H1 (cell line): ENCODE results near the gene SIRT7. TPM values are rescaled to one million over a fixed set of nuclear protein-coding genes. Genes with fewer than 3 reads are reported as not detected.

Source experiments
- CTCF ChIA-PET: fragments of 300-600 bp; sonication (Branson Sonifier 250); formaldehyde crosslinking; loops from one replicate; lab custom pipeline; 2021; ENCODE audit not compliant: partially characterized antibody; lab: Charles Lee
- POLR2A ChIA-PET: fragments of 300-600 bp; sonication (Branson Sonifier 250); formaldehyde crosslinking; loops from one replicate; lab custom pipeline; 2021; ENCODE audit warnings: inconsistent platforms; ENCODE audit not compliant: partially characterized antibody; lab: Charles Lee
- DNase-seq, 2 experiments: peaks; one replicate each; pipeline versions ENCODE4 v3.0.0 to v3.0.0-alpha.2; 2010 to 2022; ENCODE audit warnings: low spot score in 2 of 2, low read depth in 1 of 2, mixed read lengths in 1 of 2
- FAIRE-seq: peaks from 2 replicates; lab custom pipeline; 2011; peaks lifted over from hg19 to GRCh38; lab: Jason Lieb, UNC
- H2AFZ ChIP-seq: 2 replicates; pipeline ENCODE4 v1.8.1; 2012; ENCODE audit warnings: low read length, inconsistent platforms
- H2AK5ac ChIP-seq: 2 replicates; pipeline ENCODE4 v1.6.1; 2013; ENCODE audit warnings: low read depth, low read length
- H2BK120ac ChIP-seq: replicated peaks from 2 replicates; pipeline ENCODE3; 2013; ENCODE audit warnings: low read depth, low read length, inconsistent platforms
- H2BK12ac ChIP-seq: 2 replicates; pipeline ENCODE4 v1.6.1; 2013; ENCODE audit warnings: low read depth, low read length
- H2BK15ac ChIP-seq: 2 replicates; pipeline ENCODE4 v1.6.1; 2013; ENCODE audit warnings: low read length
- H2BK20ac ChIP-seq: 2 replicates; pipeline ENCODE4 v1.6.1; 2013; ENCODE audit warnings: low read length
- H2BK5ac ChIP-seq: 2 replicates; pipeline ENCODE4 v1.6.1; 2013; ENCODE audit warnings: low read depth, low read length
- H3K14ac ChIP-seq: 2 replicates; pipeline ENCODE4 v1.6.1; 2013; ENCODE audit warnings: inconsistent platforms; ENCODE audit not compliant: insufficient read length
- H3K18ac ChIP-seq: 2 replicates; pipeline ENCODE4 v1.6.1; 2013; ENCODE audit warnings: low read length; ENCODE audit errors: extremely low read depth
- H3K23ac ChIP-seq: 2 replicates; pipeline ENCODE4 v1.6.1; 2013; ENCODE audit warnings: inconsistent platforms; ENCODE audit not compliant: insufficient read length
- H3K23me2 ChIP-seq: 2 replicates; pipeline ENCODE4 v1.6.1; 2013; ENCODE audit warnings: low read depth, low read length
- H3K27ac ChIP-seq: 2 replicates; pipeline ENCODE4 v1.6.1; 2011; ENCODE audit warnings: low read depth, low read length, inconsistent platforms
- H3K27me3 ChIP-seq, 4 experiments: replicated peaks in 1 of 4; 1 replicate in 1 of 4; 2 replicates in 3 of 4; pipeline versions ENCODE4 v1.6.1 to v1.8.1; 2011 to 2013; ENCODE audit warnings: low read length in 3 of 4, mild to moderate bottlenecking in 3 of 4, inconsistent platforms in 2 of 4, mixed read lengths in 2 of 4, moderate library complexity in 1 of 4; ENCODE audit not compliant: control insufficient read depth in 3 of 4, insufficient read depth in 3 of 4; ENCODE audit errors: extremely low read depth in 1 of 4
- H3K36me3 ChIP-seq, 4 experiments: 2 replicates each; pipeline versions ENCODE4 v1.6.1 to v1.8.1; 2011 to 2013; ENCODE audit warnings: mild to moderate bottlenecking in 4 of 4, low read length in 3 of 4, moderate library complexity in 2 of 4, control low read depth in 1 of 4, inconsistent platforms in 1 of 4; ENCODE audit not compliant: insufficient read depth in 4 of 4, control insufficient read depth in 2 of 4
- H3K4ac ChIP-seq: replicated peaks from 2 replicates; pipeline ENCODE3; 2013; ENCODE audit warnings: low read length, low read depth, mixed read lengths, inconsistent platforms; ENCODE audit not compliant: insufficient read length
- H3K4me1 ChIP-seq, 4 experiments: replicated peaks in 1 of 4; 1 replicate in 1 of 4; 2 replicates in 3 of 4; pipeline versions ENCODE4 v1.6.1 to v1.8.1; 2011 to 2013; ENCODE audit warnings: low read length in 3 of 4, inconsistent platforms in 2 of 4, mixed read lengths in 1 of 4; ENCODE audit not compliant: insufficient read depth in 4 of 4, control insufficient read depth in 3 of 4
- H3K4me2 ChIP-seq, 2 experiments: 2 replicates each; pipeline versions ENCODE4 v1.6.1 to v1.8.1; 2011 to 2013; ENCODE audit warnings: low read depth in 2 of 2, low read length in 2 of 2, control low read depth in 1 of 2, inconsistent platforms in 1 of 2, mild to moderate bottlenecking in 1 of 2; ENCODE audit not compliant: insufficient read depth in 1 of 2
- H3K4me3 ChIP-seq, 4 experiments: fragments of 200-600, 300-600 bp in 1 of 4; sonication (generic), shearing (Covaris generic), sonication (Bioruptor Twin) in 1 of 4; 2 replicates each; pipeline versions ENCODE4 v1.5.1 to v1.8.1; 2011 to 2016; ENCODE audit warnings: low read length in 4 of 4, low read depth in 3 of 4, control low read depth in 2 of 4, inconsistent platforms in 2 of 4, mild to moderate bottlenecking in 2 of 4, mixed read lengths in 1 of 4, moderate library complexity in 1 of 4; ENCODE audit not compliant: insufficient read depth in 2 of 4; ENCODE audit errors: extremely low read depth in 1 of 4
- H3K56ac ChIP-seq: replicated peaks from 2 replicates; pipeline ENCODE3; 2013; ENCODE audit warnings: low read depth, mild to moderate bottlenecking, mixed read lengths, low read length, inconsistent platforms; ENCODE audit not compliant: insufficient read length
- H3K79me1 ChIP-seq: 2 replicates; pipeline ENCODE4 v1.6.1; 2013; ENCODE audit warnings: low read depth, low read length, control low read depth
- H3K79me2 ChIP-seq, 2 experiments: 2 replicates each; pipeline versions ENCODE4 v1.6.1 to v1.8.1; 2012 to 2013; ENCODE audit warnings: low read length in 2 of 2, mild to moderate bottlenecking in 2 of 2, inconsistent platforms in 1 of 2; ENCODE audit not compliant: insufficient read depth in 2 of 2, control insufficient read depth in 1 of 2
- H3K9ac ChIP-seq, 4 experiments: replicated peaks in 1 of 4; 1 replicate in 1 of 4; 2 replicates in 3 of 4; pipeline versions ENCODE4 v1.6.1 to v1.8.1; 2011 to 2013; ENCODE audit warnings: low read depth in 3 of 4, low read length in 3 of 4, control low read depth in 2 of 4, mild to moderate bottlenecking in 2 of 4, moderate library complexity in 2 of 4, inconsistent platforms in 1 of 4; ENCODE audit errors: extremely low read depth in 1 of 4
- H3K9me3 ChIP-seq, 2 experiments: 2 replicates each; pipeline versions ENCODE4 v1.6.1 to v1.8.1; 2012 to 2013; ENCODE audit warnings: mild to moderate bottlenecking in 2 of 2, moderate library complexity in 2 of 2, control low read depth in 1 of 2, inconsistent platforms in 1 of 2, low read depth in 1 of 2, low read length in 1 of 2, mixed read lengths in 1 of 2; ENCODE audit not compliant: insufficient read depth in 2 of 2
- H4K20me1 ChIP-seq, 2 experiments: replicated peaks in 1 of 2; 2 replicates each; pipeline versions ENCODE3 to v1.8.1; 2011 to 2013; ENCODE audit warnings: inconsistent platforms in 2 of 2, low read length in 2 of 2, mild to moderate bottlenecking in 1 of 2; ENCODE audit not compliant: insufficient read depth in 2 of 2, control insufficient read depth in 1 of 2
- H4K5ac ChIP-seq: 2 replicates; pipeline ENCODE4 v1.6.1; 2013; ENCODE audit warnings: low read length, low read depth, mixed read lengths, inconsistent platforms; ENCODE audit not compliant: insufficient read length
- H4K8ac ChIP-seq: 2 replicates; pipeline ENCODE4 v1.8.0; 2013; ENCODE audit warnings: mild to moderate bottlenecking, moderate library complexity, low read length, inconsistent platforms; ENCODE audit not compliant: insufficient read depth; ENCODE audit errors: extremely low read depth
- H4K91ac ChIP-seq: replicated peaks from 2 replicates; pipeline ENCODE3; 2013; ENCODE audit warnings: low read length, mixed read lengths, inconsistent platforms; ENCODE audit not compliant: insufficient read length
- POLR2AphosphoS5 ChIP-seq: IDR thresholded peaks from 2 replicates; pipeline ENCODE4 v1.6.1; 2011; ENCODE audit warnings: low read depth, low read length
- RFX5 ChIP-seq: IDR thresholded peaks from 2 replicates; pipeline ENCODE4 v1.6.1; 2011; ENCODE audit warnings: low read depth, low read length, improper control_type of control experiment, borderline replicate concordance
- WGBS, 2 experiments: shearing (Covaris generic) in 1 of 2; methylation state at CpG; one replicate each; pipeline versions ENCODE4 v1.1.6 to v1.1.7; 2013 to 2015; ENCODE audit warnings: low lambda C conversion rate in 2 of 2, mixed read lengths in 2 of 2, inconsistent platforms in 1 of 2, low coverage in 1 of 2, missing lambda C conversion rate in 1 of 2; ENCODE audit not compliant: insufficient replicate concordance in 2 of 2, insufficient coverage in 1 of 2, insufficient read length in 1 of 2; ENCODE audit errors: extremely low coverage in 1 of 2, missing lambda C conversion rate in 1 of 2; 5-methylcytosine and 5-hydroxymethylcytosine counted together
- polyA plus RNA-seq, 7 experiments: library from polyadenylated mRNA; depleted of rRNA in 3 of 7; stranded (reverse) in 5 of 7; unstranded in 2 of 7; fragments of >200 nt in 5 of 7; fragments of 200-250 nt in 2 of 7; gene quantifications; 1 replicate in 5 of 7; 2 replicates in 1 of 7; 4 replicates in 1 of 7; pipeline versions ENCODE4 v1.2.1 to v1.2.3, GENCODE V29; 2011 to 2013; ENCODE audit warnings: missing spikeins in 2 of 7, mixed read lengths in 2 of 7
- total RNA-seq: library from RNA; stranded (reverse); fragmentation: NEBNext Ultra II Directional; extraction: Animal tissue kit (Norgen Biotek cat#: 25700); gene quantifications from 2 replicates; pipeline ENCODE4 v1.2.1, GENCODE V29; 2021
- TF ChIP-seq, protein P1 (sequence below): IDR thresholded peaks from 2 replicates; pipeline ENCODE4 v1.6.1; 2012; ENCODE audit warnings: inconsistent platforms

Gene SIRT7
- total and polyA plus RNA-seq, 2 of the 8 experiments (the other 6 are each of a cell fraction or from before 2014, with no cell fraction given), result 5.8 to 16.6 TPM

DNA sequence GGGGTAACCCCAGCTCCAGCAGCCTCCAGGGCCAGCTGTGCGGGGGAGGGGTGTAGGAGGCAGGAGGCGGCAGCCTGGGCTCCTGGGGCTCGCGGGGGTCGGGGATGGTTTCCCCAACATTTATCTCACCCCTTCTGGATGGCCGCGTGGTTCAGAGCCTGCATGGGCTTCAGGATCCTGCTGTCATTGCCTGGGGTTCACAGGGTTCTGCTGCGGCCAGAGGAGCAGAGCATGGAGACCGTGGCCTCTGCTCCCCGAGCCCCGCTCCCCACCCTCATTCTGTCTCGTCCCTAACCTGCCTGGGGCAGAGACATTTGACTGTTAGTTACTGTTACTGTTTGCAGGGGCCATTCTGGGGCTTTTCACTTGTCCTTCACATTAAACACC lies 24.2 kb upstream of the SIRT7 start:
- Histone ChIP-seq H3K9ac (no peak overlapping the region), H3K56ac (no peak overlapping the region), H2BK15ac (no peak overlapping the region), H3K4me2 (peak overlapping the region; percentile 21 to 45; a peak in 3 of 4 replicates), H4K8ac (no peak overlapping the region), H3K23me2 (no peaks in the 10 kb centered on the region), H3K79me2 (no peaks in the 10 kb centered on the region), H3K4me3 (peak overlapping the region in 1 of 4 experiments; percentile 39; a peak in 2 of 8 replicates), H2AK5ac (no peak overlapping the region), H3K79me1 (no peaks in the 10 kb centered on the region), H4K91ac (no peak overlapping the region), H3K27me3 (peaks cover 0 to 5% (median 0%) of the 10 kb centered on the region in 4 experiments; a peak in 3 of 7 replicates), H4K5ac (no peak overlapping the region), H4K20me1 (no peaks in the 10 kb centered on the region), H2BK120ac (no peak overlapping the region)
- DNase-seq (no peak), FAIRE-seq (no peak)
- POLR2A ChIA-PET, result interaction anchor here (0.7 to 14.6 kb wide), 8 partner anchors 9 to 62 kb away, joined by 3 to 150 read pairs (median 4); partner anchors contain the start of gene MAFG
- no peak for TF ChIP-seq RFX5
- TF ChIP-seq POLR2AphosphoS5, result no peak
- TF ChIP-seq, protein P1, sequence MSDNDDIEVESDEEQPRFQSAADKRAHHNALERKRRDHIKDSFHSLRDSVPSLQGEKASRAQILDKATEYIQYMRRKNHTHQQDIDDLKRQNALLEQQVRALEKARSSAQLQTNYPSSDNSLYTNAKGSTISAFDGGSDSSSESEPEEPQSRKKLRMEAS, result peak; percentile 3; the same call in 1 of the 2 replicates
- TF ChIP-seq, all 59 proteins: peak for 1
- no peaks in the 10 kb centered on the region for H3K36me3 ChIP-seq
- H2BK20ac ChIP-seq, result no peak overlapping the region
- H2BK12ac ChIP-seq, result no peak overlapping the region
- WGBS, 2 experiments, result 63% methylated on average over 8 of the region's 12 CpGs; no CpG with 5 or more reads in 1 of the 2 experiments
- CTCF ChIA-PET, result interaction anchor here (1.0 to 4.6 kb wide), 6 partner anchors 8 to 136 kb away, joined by 3 to 16 read pairs (median 4); partner anchors contain the start of gene MAFG
- no peak overlapping the region for H3K23ac ChIP-seq
- H3K18ac ChIP-seq, result no peak overlapping the region
- H3K4ac ChIP-seq, result peak overlapping the region; percentile 21
- no peak overlapping the region for H2AFZ ChIP-seq
- H3K9me3 ChIP-seq, result no peaks in the 10 kb centered on the region
- no peak overlapping the region for H2BK5ac ChIP-seq
- peaks cover 0 to 12% (median 7%) of the 10 kb centered on the region in 4 experiments; a peak in 5 of 7 replicates for H3K4me1 ChIP-seq
- H3K14ac ChIP-seq, result no peak overlapping the region
- H3K27ac ChIP-seq, result no peak overlapping the region
